Measurements from ENCODE around the gene SFT2D1.
A peak's percentile ranks its signal among the peaks of the same experiment; 100 is the strongest.

The SFT2D1 gene

GRCh38 chr6:166308769-166309589, 33.4 kb downstream of the SFT2D1 start:
- TF ChIP-seq CTCF (IDR thresholded peaks at IDR 0.05; ENCODE audit: poor library complexity, severe bottlenecking): no peak
- no peak for ATAC-seq (ENCODE audit: low read depth)
- Histone ChIP-seq H3K9me3 (ENCODE audit: severe bottlenecking) (no peaks in the 10 kb centered on the region), H3K27ac (ENCODE audit: poor library complexity, severe bottlenecking) (no peak overlapping the region), H3K4me1 (ENCODE audit: insufficient read depth, poor library complexity, severe bottlenecking) (no peaks in the 10 kb centered on the region), H3K36me3 (ENCODE audit: low read depth) (no peaks in the 10 kb centered on the region), H3K27me3 (ENCODE audit: insufficient read depth, poor library complexity, severe bottlenecking) (peaks cover 34% of the 10 kb centered on the region), H3K4me3 (ENCODE audit: severe bottlenecking) (no peak overlapping the region)
- no peak for DNase-seq (ENCODE audit: low spot score)

GRCh38 chr6:166308033-166308768, 34.1 kb downstream of the SFT2D1 start, which contains the start of gene PRR18:
PRR18 (minus strand) TSS chr6:166308392; CDS start chr6:166308142, 250 bp downstream.
- Histone ChIP-seq H3K27me3 (ENCODE audit: insufficient read depth, poor library complexity, severe bottlenecking) (peaks cover 34% of the 10 kb centered on the region), H3K4me1 (ENCODE audit: insufficient read depth, poor library complexity, severe bottlenecking) (no peaks in the 10 kb centered on the region), H3K36me3 (ENCODE audit: low read depth) (no peaks in the 10 kb centered on the region), H3K27ac (ENCODE audit: poor library complexity, severe bottlenecking) (no peak within 1 kb of the TSS), H3K9me3 (ENCODE audit: severe bottlenecking) (no peaks in the 10 kb centered on the region), H3K4me3 (ENCODE audit: severe bottlenecking) (peak within 1 kb of the TSS; percentile 30)
- no peak for TF ChIP-seq CTCF (IDR thresholded peaks at IDR 0.05; ENCODE audit: poor library complexity, severe bottlenecking)
- DNase-seq (ENCODE audit: low spot score): no peak
- peak; percentile 59 for ATAC-seq (ENCODE audit: low read depth)

DNA sequence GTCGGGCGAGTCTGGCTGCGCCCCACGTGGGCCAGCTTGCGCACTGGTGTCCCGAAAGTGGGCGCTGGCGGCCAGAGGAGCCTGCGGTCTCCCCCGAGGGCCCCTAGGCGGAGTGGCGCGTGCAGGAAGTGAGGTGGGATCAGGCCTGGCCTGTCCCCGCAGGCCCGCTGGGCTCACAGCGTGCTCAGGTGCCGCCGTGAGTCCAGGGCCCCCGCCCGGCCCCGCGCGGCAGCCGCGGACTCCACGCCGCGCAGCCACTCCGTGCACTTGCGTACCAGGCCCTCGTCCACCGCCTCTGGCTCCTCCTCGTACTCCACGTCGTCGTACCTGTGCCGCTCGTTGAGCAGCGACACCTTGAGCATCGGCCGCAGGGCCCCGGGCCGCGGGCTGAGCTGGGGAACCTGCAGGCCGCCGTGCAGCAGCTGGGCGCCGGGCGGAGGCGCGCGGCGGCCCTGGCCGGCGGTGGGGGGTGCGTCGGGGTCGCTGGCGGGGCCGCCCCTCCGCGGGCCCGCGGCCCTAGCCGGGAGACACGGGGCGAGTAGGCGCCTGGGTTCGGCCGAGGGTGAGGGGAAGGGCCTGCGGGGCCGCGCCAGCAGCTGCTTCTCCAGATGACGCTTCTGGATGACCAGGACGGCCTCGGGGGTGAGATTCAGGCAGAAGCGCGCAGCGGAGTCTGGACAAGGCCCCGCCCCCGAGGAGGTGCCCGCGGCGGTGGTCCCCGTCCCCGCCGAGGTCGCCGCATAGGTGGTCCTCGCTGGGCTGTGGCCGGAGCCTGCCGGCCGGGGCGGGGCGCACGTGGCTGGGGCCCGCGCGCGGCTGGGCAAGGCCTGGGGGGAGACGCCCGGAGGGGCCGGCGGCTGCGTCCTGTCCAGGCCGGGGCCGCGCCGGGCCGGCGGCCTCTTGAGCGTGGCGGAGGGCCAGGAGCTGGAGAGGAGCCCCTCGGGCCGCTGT, 35.0 kb downstream of the SFT2D1 start:
- ATAC-seq (ENCODE audit: low read depth) (peak; percentile 46), DNase-seq (ENCODE audit: low spot score) (no peak)
- TF ChIP-seq CTCF (IDR thresholded peaks at IDR 0.05; ENCODE audit: poor library complexity, severe bottlenecking): no peak
- no peaks in the 10 kb centered on the region for H3K9me3 ChIP-seq (ENCODE audit: severe bottlenecking)
- H3K27me3 ChIP-seq (ENCODE audit: insufficient read depth, poor library complexity, severe bottlenecking): peaks cover 34% of the 10 kb centered on the region
- peak overlapping the region; percentile 30 for H3K4me3 ChIP-seq (ENCODE audit: severe bottlenecking)
- no peak overlapping the region for H3K27ac ChIP-seq (ENCODE audit: poor library complexity, severe bottlenecking)
- no peaks in the 10 kb centered on the region for H3K4me1 ChIP-seq (ENCODE audit: insufficient read depth, poor library complexity, severe bottlenecking)
- H3K36me3 ChIP-seq (ENCODE audit: low read depth): no peaks in the 10 kb centered on the region

- H3K4me1 ChIP-seq (ENCODE audit: insufficient read depth, poor library complexity, severe bottlenecking): peaks cover 8% of the 10 kb centered on the region
- H3K4me3 ChIP-seq (ENCODE audit: severe bottlenecking): no peak overlapping the region
- ATAC-seq (ENCODE audit: low read depth) (no peak), DNase-seq (ENCODE audit: low spot score) (no peak)
- no peaks in the 10 kb centered on the region for H3K36me3 ChIP-seq (ENCODE audit: low read depth)
- TF ChIP-seq CTCF (IDR thresholded peaks at IDR 0.05; ENCODE audit: poor library complexity, severe bottlenecking): no peak
- H3K27me3 ChIP-seq (ENCODE audit: insufficient read depth, poor library complexity, severe bottlenecking): peaks cover 34% of the 10 kb centered on the region
- no peak overlapping the region for H3K27ac ChIP-seq (ENCODE audit: poor library complexity, severe bottlenecking)
- H3K9me3 ChIP-seq (ENCODE audit: severe bottlenecking): no peaks in the 10 kb centered on the region
Observed at GRCh38 chr6:166306378-166307081, 35.8 kb downstream of the SFT2D1 start.

All from RWPE2 (cell line).